ENCODE data around the gene FLT1. TPM values are rescaled to one million over a fixed set of nuclear protein-coding genes. Genes with fewer than 3 reads are reported as not detected.

FLT1 gene
- total and polyA plus RNA-seq, 2 donors (not counting 1 experiment from before 2014, with no cell fraction given), result 1.3 to 2.5 TPM

- H3K27ac ChIP-seq (ENCODE audit: insufficient read depth, low read length), result no peak overlapping the region
These were observed 40.8 kb upstream of the FLT1 start for GRCh38 chr13:28535734-28536133.

GRCh38 chr13:28534801-28535200 lies 39.9 kb upstream of the FLT1 start:
- H3K9me3 ChIP-seq (ENCODE audit: control insufficient read depth, insufficient read depth, low read depth, low read length), result no peaks in the 10 kb centered on the region
- H3K9ac ChIP-seq (ENCODE audit: insufficient read depth, low read length), result no peak overlapping the region
- no peaks in the 10 kb centered on the region for H3K79me2 ChIP-seq (ENCODE audit: control insufficient read depth, insufficient read depth, low read length)
- TF ChIP-seq, protein P1, sequence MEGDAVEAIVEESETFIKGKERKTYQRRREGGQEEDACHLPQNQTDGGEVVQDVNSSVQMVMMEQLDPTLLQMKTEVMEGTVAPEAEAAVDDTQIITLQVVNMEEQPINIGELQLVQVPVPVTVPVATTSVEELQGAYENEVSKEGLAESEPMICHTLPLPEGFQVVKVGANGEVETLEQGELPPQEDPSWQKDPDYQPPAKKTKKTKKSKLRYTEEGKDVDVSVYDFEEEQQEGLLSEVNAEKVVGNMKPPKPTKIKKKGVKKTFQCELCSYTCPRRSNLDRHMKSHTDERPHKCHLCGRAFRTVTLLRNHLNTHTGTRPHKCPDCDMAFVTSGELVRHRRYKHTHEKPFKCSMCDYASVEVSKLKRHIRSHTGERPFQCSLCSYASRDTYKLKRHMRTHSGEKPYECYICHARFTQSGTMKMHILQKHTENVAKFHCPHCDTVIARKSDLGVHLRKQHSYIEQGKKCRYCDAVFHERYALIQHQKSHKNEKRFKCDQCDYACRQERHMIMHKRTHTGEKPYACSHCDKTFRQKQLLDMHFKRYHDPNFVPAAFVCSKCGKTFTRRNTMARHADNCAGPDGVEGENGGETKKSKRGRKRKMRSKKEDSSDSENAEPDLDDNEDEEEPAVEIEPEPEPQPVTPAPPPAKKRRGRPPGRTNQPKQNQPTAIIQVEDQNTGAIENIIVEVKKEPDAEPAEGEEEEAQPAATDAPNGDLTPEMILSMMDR (conservative IDR thresholded peaks at IDR 0.05 in 1 of 2, IDR thresholded peaks at IDR 0.05 in 1 of 2; ENCODE audit: low read depth in 1 of 2, low read length in 2 of 2), result no peak
- no peak for TF ChIP-seq EZH2 (IDR thresholded peaks at IDR 0.05; ENCODE audit: low read length, missing control alignments)
- no peak overlapping the region for H3K27ac ChIP-seq (ENCODE audit: insufficient read depth, low read length)
- H3K4me3 ChIP-seq (replicated peaks in 1 of 4; ENCODE audit: control extremely low read depth in 1 of 4, insufficient read depth in 1 of 4, low read depth in 3 of 4, low read length in 4 of 4), result no peak overlapping the region
- H2AFZ ChIP-seq (ENCODE audit: low read length), result no peak overlapping the region
- H3K27me3 ChIP-seq (ENCODE audit: control insufficient read depth, insufficient read depth, low read length), result peaks cover 4% of the 10 kb centered on the region
- H3K4me2 ChIP-seq (ENCODE audit: extremely low read depth, insufficient read depth, low read length), result no peak overlapping the region
- H3K36me3 ChIP-seq (ENCODE audit: control insufficient read depth, insufficient read depth, low read length), result no peaks in the 10 kb centered on the region
- H4K20me1 ChIP-seq (ENCODE audit: control insufficient read depth, extremely low read depth, insufficient read depth, low read length), result no peaks in the 10 kb centered on the region
- peaks cover 4% of the 10 kb centered on the region for H3K4me1 ChIP-seq (ENCODE audit: control insufficient read depth, extremely low read depth, insufficient read depth, low read length)
- no peak for DNase-seq (ENCODE audit: low read depth in 2 of 2)

More at GRCh38 chr13:28535734-28536133, 40.8 kb upstream of the FLT1 start:
- Histone ChIP-seq H3K27me3 (ENCODE audit: control insufficient read depth, insufficient read depth, low read length) (peaks cover 4% of the 10 kb centered on the region), H3K79me2 (ENCODE audit: control insufficient read depth, insufficient read depth, low read length) (no peaks in the 10 kb centered on the region), H3K9ac (ENCODE audit: insufficient read depth, low read length) (no peak overlapping the region), H2AFZ (ENCODE audit: low read length) (no peak overlapping the region), H3K4me2 (ENCODE audit: extremely low read depth, insufficient read depth, low read length) (no peak overlapping the region), H4K20me1 (ENCODE audit: control insufficient read depth, extremely low read depth, insufficient read depth, low read length) (no peaks in the 10 kb centered on the region), H3K4me3 (replicated peaks in 1 of 4; ENCODE audit: control extremely low read depth in 1 of 4, insufficient read depth in 1 of 4, low read depth in 3 of 4, low read length in 4 of 4) (no peak overlapping the region), H3K36me3 (ENCODE audit: control insufficient read depth, insufficient read depth, low read length) (no peaks in the 10 kb centered on the region), H3K9me3 (ENCODE audit: control insufficient read depth, insufficient read depth, low read depth, low read length) (no peaks in the 10 kb centered on the region), H3K4me1 (ENCODE audit: control insufficient read depth, extremely low read depth, insufficient read depth, low read length) (peaks cover 4% of the 10 kb centered on the region)
- no peak for DNase-seq (ENCODE audit: low read depth in 2 of 2)
- TF ChIP-seq, protein P1 (conservative IDR thresholded peaks at IDR 0.05 in 1 of 2, IDR thresholded peaks at IDR 0.05 in 1 of 2; ENCODE audit: low read depth in 1 of 2, low read length in 2 of 2), result no peak
- no peak for TF ChIP-seq EZH2 (IDR thresholded peaks at IDR 0.05; ENCODE audit: low read length, missing control alignments)

DNA sequence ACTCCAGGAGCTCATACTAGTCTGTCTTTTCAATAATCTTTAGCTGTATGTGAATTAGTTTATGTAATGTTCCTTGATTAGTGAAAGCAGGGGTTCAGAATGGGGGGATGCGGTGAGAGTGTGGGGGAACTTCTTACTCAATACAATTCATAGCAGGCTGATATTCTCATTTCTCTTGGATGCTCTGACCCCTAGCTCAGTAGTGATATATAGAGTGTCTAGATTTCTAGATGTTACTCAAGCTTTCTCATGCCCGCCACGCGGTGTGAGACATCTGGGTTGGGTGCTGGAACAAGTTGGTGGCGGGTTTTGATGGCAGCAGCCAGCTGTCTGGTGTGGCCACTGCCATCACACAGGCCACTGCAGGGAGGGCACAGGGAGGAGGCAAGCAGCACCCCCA lies 39.3 kb upstream of the FLT1 start:
- no peak for DNase-seq (ENCODE audit: low read depth in 2 of 2)

More for the DNA sequence above, 39.3 kb upstream of the FLT1 start:
- H3K9me3 ChIP-seq (ENCODE audit: control insufficient read depth, insufficient read depth, low read depth, low read length), result no peaks in the 10 kb centered on the region
- no peak for TF ChIP-seq EZH2 (IDR thresholded peaks at IDR 0.05; ENCODE audit: low read length, missing control alignments)
- TF ChIP-seq, protein P1 (conservative IDR thresholded peaks at IDR 0.05 in 1 of 2, IDR thresholded peaks at IDR 0.05 in 1 of 2; ENCODE audit: low read depth in 1 of 2, low read length in 2 of 2), result no peak
- no peaks in the 10 kb centered on the region for H3K36me3 ChIP-seq (ENCODE audit: control insufficient read depth, insufficient read depth, low read length)
- H3K27ac ChIP-seq (ENCODE audit: insufficient read depth, low read length), result no peak overlapping the region
- no peaks in the 10 kb centered on the region for H4K20me1 ChIP-seq (ENCODE audit: control insufficient read depth, extremely low read depth, insufficient read depth, low read length)
- H3K79me2 ChIP-seq (ENCODE audit: control insufficient read depth, insufficient read depth, low read length), result no peaks in the 10 kb centered on the region
- no peak overlapping the region for H3K4me3 ChIP-seq (replicated peaks in 1 of 4; ENCODE audit: control extremely low read depth in 1 of 4, insufficient read depth in 1 of 4, low read depth in 3 of 4, low read length in 4 of 4)
- peaks cover 4% of the 10 kb centered on the region for H3K27me3 ChIP-seq (ENCODE audit: control insufficient read depth, insufficient read depth, low read length)
- no peak overlapping the region for H2AFZ ChIP-seq (ENCODE audit: low read length)
- peaks cover 4% of the 10 kb centered on the region for H3K4me1 ChIP-seq (ENCODE audit: control insufficient read depth, extremely low read depth, insufficient read depth, low read length)
- no peak overlapping the region for H3K4me2 ChIP-seq (ENCODE audit: extremely low read depth, insufficient read depth, low read length)
- H3K9ac ChIP-seq (ENCODE audit: insufficient read depth, low read length), result no peak overlapping the region

Data from fibroblast of lung (primary cell).